T1000 (cell line): ENCODE results near the gene TACC2.
A peak's percentile ranks its signal among the peaks of the same experiment; 100 is the strongest.
"Not testable (repeated sequence)": the region's sequence is repeated elsewhere in the genome, so short reads cannot be mapped to it uniquely, and the experiment has no call there.

Experiments
- DNase-seq: peaks from one replicate; lab custom pipeline; 2025; ENCODE audit warnings: mixed read lengths; lab: John Stamatoyannopoulos, UW

The TACC2 gene

DNA sequence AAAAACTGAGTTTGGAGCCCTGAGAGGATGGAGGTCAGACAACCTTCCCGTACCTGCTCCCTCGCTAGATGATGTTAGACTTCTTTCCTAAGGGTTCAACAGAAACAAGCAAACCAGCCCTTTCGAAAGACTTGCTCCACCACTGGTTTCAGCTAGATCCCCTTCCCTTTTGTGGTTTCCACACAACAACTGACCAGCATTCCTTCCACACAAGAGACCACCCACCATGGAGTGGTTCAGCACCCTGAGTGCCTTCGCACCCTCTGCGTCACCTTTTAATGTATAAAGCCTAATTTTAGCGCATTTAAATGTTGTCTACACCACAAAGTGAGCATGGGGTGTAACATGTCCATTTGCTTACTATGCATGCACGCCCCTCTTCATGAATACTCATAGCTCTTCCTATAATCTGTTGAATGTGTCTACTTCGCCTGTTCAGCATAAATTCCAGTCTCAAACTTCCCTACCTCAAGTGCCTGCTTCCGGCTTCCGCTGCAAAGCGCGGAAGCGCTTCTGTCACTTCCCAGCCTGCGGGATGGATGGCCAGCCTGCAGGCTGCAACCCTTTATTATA, 69.0 kb downstream of the TACC2 start:
- DNase-seq = no peak

DNA sequence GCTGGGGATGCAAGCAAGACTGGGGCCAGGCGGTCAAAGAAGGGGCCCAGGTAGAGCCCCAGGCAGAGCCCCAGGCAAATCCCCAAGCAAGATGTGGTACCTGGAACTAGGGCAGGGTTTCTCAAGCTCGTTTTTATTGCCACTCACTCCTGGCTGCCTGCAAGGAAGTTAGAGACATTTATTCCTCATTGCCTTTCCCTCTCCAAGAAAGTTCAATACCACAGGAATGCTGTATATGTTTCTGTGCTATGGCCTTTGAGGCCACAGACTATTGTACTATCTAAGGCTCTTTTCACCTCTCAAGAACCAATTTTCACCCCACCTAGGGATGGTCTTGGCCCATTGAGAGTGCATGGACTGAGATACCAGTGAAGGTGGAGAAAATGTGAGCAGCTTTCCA, 71.3 kb downstream of the TACC2 start:
- DNase-seq = no peak

DNA sequence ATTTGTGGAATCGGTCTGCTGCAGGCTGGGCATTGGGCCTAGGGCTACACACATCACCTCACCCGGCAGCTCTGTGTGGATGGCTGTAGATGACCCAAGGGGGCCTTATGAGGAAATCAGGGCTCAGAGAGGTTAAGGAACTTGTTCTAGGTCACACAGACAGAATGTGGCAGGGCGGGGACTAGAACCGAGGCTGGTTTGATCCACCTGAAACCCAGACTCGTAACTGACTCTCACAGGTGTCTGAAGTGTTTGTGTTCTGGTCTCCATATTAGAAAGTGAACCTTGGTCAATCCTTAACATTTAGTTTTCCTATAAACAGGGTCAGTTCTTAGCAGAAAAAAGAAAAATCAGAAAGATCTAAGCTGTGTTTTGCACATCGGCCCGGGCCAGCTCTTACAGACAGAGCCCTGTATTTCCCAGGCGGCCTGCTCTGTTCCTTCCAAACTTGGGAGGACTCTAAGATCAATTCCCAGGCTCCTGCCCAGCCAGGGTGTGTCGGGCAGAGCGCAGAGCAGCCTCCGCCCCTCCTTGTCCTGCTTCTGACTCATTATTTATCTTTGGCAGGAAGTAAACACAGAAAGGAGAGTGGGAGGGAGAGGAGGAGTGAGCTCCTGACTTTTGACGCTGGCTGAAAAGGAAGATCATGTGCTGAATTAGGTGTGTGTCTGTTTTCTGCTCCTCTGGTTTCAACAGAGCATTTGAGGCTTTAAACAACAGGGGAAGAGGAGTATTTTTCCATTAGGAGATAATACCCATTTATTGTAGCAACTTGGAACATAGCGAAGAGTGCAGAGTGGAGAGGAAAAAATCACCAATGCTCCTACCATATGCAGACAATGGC, 74.1 kb downstream of the TACC2 start:
- DNase-seq = peak; percentile 67

DNA sequence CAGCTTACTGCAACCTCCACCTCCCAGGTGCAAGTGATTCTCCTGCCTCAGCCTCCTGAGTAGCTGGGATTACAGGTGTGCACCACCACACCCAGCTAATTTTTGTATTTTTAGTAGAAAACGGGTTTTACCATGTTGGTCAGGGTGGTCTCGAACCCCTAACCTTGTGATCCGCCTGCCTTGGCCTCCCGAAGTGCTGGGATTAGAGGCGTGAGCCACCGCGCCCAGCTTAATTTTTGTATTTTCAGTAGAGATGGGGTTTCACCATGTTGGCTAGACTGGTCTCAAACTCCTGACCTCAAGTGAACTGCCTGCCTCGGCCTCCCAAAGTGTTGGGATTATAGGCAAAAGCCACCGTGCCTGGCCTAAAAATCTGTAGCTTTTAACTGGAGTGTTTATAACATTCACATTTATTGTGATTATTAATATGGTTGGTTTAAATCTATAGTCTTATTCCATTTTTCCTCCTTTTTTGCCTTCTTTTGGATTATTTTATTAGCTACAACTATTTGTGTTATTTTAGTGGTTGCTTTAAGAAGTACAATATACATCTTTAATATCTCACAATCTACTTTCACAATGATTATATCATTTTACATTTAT, 77.5 kb downstream of the TACC2 start:
- DNase-seq = not testable (repeated sequence)

DNA sequence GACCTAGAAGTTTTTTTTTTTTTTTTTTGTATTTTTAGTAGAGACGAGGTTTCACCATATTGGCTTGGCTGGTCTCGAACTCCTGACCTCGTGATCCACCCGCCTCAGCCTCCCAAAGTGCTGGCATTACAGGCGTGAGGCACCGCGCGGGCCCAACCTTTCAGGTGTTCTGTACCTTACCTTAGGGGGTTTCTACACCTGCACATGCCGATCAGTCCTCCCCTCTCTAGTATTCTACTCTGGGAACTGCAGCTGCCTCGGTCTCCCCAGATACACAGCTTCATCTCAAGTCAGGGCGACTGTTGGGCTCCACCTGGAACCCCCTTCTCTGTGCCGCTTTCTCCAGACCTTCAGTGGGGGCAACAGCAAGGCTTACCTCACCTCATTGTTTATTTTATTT, 79.9 kb downstream of the TACC2 start:
- no peak for DNase-seq

DNA sequence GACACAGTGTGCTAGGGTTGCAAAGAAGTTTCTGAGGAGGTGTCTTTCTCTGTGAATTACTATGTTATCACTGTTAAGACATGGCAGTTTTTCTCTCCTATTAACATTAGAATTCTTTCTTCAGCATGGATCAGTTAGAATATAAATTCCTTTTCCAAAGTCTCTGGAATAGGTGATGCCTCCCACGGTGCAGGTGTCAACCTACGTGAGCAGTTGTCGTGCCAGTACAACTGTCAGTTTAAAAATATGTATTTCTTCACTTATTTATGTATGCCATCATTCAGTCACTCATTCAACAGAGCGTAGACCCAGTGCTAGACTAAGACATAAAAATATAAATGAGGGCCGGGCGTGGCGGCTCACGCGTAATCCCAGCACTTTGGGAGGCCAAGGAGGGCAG, 83.5 kb downstream of the TACC2 start:
- no peak for DNase-seq

DNA sequence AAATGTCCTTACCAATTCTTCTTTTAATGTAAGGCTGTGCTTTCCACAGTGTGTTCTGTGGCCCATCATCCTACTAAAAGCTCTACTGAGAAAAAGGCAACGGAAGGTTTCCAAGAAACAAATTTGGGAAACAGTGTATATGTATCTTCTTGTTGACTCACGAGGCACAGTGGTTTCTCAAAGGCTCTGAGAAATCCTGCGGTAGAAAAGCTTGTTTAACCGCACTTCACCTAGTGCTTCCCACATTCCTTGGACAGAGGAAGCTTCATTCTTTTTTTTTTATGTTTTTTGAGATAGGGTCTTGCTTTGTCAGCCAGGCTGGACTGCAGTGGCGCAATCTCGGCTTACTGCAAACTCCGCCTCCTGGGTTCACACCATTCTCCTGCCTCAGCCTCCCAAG, 84.5 kb downstream of the TACC2 start:
- no peak for DNase-seq

DNA sequence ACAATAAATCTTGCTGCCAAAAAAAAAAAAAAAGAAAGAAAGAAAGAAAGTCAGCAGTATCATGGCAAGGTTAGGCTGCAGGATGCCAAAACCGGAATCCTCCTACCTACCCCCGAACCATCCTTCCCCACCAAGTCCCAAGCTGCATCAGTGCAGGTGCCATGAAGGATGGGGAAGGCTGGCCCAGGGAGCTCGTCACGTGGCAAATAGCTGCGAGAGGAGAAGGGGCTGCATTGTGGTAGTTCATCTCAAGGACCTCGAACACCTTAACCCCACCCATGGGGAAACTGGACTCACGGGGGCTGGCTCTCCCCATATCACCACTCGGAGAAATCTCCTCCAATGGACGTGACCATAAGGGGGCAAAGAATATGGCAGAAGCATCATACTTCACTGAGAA, 86.2 kb downstream of the TACC2 start:
- no peak for DNase-seq

DNA sequence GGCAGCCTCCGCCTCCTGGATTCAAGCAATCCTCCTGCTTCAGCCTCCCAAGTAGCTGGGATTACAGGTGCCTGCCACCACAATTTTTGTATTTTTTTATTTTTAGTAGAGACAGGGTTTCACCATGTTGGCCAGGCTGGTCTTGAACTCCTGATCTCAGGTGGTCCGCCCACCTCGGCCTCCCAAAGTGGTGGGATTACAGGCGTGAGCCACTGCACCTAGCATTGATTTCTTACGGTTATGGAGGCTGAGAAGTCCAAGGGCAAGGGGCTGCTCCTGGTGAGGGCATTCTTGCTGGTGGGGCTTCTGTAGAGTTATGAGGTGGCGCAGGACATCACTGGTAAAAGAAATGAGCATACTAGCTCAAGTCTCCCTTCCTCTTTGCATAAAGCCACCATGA, 86.9 kb downstream of the TACC2 start:
- DNase-seq = not testable (repeated sequence)

DNA sequence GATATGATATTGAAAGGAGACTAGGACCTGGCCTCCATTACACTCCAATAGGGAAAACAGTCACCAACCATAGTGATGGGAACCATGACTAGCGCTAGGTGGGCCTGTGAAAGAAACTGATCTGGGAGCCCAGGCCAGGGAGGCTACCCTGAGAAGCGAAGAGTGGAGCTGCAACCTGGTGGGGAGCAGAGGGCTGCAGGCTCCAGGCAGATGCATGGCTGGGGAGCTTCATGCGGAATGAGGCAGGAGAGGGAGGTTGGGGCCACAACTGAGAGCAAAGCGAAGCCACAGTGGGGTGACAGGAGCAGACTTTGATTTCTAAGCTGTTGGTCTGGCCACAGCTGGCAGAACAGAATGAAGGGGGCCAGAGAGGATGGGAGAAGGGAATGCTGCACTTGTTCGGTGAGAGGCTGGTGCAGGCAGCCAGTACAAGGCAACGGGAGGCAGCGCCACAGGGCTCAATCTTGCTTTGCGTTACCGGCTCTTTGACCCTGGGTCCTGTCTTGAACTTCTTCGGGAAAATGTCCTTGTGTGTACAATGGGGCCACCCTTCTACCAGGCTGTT, 88.4 kb downstream of the TACC2 start:
- DNase-seq = no peak

DNA sequence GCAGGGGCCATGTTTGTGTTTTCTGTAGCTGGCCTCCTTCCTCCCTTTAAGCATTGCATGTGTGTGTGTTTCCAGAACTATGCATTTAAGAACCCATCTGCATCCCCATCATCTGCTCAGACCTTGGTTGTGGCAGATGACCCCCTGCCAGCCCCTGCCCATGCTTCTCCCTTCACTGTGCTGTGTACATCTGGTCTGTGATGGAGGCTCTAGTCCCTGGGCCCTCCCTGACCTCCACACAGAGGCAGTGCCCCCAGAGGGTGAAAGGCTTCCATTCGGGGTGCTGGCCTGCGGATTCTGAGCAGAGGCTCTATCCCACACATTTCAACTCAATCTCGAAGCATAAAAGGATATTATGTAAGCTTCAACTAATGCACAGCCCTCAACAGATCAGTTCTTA, 89.4 kb downstream of the TACC2 start:
- DNase-seq = no peak

DNA sequence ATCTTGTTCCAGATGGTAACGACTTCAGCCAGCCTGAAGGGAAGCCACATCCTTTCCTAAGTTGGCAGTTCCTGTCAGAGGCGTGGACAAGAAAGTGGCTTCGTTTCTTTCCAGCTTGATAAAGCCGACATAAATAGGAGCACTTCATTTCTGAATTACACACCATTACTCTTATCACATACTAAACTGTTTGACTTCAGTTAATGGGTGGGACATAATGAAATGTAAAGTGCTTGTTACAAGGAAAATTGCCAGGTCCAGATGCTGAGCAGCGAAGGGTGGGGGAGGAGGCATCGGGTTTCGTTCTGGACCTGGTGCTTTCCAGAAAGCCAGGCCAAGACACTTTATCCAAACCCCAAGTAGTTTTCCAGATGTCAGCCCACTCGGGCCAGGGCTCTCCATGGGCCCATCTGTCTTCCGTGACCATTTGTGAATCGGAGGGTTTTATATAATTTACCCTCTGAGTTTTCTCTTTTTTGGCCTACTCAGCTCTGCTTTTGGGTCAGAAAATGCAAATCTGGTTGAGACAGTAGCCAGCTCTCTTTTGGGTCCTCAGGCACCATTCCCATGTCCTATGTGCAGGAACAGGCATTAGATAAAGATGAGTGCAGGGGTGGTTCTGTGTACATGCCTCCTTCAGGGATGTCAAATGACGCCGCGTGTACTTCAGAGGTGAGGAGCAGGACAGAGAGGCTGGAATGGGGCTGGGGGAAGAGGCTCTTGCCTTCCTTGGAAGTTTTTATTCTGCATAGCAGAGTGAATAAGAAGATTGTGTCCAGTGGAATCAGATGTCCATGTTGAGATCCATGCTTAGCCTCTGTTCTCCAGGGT, 90.2 kb downstream of the TACC2 start:
- no peak for DNase-seq

DNA sequence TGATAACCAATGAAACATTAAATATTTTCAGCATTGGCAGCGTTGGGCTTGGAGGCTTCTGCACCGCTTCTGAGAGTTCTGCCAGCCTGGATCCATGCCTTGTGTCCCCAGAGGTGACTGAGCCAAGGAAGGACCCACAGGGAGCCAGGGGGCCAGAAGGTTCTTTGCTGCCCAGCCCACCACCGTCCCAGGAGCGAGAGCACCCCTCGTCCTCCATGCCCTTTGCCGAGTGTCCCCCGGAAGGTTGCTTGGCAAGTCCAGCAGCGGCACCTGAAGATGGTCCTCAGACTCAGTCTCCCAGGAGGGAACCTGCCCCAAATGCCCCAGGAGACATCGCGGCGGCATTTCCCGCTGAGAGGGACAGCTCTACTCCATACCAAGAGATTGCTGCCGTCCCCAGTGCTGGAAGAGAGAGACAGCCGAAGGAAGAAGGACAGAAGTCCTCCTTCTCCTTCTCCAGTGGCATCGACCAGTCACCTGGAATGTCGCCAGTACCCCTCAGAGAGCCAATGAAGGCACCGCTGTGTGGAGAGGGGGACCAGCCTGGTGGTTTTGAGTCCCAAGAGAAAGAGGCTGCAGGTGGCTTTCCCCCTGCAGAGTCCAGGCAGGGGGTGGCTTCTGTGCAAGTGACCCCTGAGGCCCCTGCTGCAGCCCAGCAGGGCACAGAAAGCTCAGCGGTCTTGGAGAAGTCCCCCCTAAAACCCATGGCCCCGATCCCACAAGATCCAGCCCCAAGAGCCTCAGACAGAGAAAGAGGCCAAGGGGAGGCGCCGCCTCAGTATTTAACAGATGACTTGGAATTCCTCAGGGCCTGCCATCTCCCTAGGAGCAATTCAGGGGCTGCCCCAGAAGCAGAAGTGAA, 93.9 kb downstream of the TACC2 start:
- DNase-seq = no peak

DNA sequence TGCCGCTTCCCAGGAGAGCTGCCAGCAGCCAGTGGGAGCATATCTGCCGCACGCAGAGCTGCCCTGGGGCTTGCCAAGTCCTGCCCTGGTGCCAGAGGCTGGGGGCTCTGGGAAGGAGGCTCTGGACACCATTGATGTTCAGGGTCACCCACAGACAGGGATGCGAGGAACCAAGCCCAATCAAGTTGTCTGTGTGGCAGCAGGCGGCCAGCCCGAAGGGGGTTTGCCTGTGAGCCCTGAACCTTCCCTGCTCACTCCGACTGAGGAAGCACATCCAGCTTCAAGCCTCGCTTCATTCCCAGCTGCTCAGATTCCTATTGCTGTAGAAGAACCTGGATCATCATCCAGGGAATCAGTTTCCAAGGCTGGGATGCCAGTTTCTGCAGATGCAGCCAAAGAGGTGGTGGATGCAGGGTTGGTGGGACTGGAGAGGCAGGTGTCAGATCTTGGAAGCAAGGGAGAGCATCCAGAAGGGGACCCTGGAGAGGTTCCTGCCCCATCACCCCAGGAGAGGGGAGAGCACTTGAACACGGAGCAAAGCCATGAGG, 94.6 kb downstream of the TACC2 start:
- no peak for DNase-seq

DNA sequence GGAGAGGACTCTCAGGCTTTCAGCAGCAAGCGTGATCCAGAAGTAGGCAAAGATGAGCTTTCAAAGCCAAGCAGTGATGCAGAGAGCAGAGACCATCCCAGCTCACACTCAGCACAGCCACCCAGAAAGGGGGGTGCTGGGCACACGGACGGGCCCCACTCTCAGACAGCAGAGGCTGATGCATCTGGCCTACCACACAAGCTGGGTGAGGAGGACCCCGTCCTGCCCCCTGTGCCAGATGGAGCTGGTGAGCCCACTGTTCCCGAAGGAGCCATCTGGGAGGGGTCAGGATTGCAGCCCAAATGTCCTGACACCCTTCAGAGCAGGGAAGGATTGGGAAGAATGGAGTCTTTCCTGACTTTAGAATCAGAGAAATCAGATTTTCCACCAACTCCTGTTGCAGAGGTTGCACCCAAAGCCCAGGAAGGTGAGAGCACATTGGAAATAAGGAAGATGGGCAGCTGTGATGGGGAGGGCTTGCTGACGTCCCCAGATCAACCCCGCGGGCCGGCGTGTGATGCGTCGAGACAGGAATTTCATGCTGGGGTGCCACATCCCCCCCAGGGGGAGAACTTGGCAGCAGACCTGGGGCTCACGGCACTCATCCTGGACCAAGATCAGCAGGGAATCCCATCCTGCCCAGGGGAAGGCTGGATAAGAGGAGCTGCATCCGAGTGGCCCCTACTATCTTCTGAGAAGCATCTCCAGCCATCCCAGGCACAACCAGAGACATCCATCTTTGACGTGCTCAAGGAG, 95.5 kb downstream of the TACC2 start:
- DNase-seq = no peak

DNA sequence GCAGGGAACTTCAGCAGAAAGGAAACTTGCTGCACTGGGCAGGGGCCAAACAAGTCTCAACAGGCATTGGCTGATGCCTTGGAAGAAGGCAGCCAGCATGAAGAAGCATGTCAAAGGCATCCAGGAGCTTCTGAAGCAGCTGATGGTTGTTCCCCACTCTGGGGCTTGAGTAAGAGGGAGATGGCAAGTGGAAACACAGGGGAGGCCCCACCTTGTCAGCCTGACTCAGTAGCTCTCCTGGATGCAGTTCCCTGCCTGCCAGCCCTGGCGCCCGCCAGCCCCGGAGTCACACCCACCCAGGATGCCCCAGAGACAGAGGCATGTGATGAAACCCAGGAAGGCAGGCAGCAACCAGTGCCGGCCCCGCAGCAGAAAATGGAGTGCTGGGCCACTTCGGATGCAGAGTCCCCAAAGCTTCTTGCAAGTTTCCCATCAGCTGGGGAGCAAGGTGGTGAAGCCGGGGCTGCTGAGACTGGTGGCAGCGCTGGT, 96.5 kb downstream of the TACC2 start:
- no peak for DNase-seq

DNA sequence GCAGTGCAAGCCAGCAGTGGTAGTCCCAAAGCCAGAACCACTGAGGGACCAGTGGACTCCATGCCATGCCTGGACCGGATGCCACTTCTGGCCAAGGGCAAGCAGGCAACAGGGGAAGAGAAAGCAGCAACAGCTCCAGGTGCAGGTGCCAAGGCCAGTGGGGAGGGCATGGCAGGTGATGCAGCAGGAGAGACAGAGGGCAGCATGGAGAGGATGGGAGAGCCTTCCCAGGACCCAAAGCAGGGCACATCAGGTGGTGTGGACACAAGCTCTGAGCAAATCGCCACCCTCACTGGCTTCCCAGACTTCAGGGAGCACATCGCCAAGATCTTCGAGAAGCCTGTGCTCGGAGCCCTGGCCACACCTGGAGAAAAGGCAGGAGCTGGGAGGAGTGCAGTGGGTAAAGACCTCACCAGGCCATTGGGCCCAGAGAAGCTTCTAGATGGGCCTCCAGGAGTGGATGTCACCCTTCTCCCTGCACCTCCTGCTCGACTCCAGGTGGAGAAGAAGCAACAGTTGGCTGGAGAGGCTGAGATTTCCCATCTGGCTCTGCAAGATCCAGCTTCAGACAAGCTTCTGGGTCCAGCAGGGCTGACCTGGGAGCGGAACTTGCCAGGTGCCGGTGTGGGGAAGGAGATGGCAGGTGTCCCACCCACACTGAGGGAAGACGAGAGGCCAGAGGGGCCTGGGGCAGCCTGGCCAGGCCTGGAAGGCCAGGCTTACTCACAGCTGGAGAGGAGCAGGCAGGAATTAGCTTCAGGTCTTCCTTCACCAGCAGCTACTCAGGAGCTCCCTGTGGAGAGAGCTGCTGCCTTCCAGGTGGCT, 97.7 kb downstream of the TACC2 start:
- DNase-seq = no peak

DNA sequence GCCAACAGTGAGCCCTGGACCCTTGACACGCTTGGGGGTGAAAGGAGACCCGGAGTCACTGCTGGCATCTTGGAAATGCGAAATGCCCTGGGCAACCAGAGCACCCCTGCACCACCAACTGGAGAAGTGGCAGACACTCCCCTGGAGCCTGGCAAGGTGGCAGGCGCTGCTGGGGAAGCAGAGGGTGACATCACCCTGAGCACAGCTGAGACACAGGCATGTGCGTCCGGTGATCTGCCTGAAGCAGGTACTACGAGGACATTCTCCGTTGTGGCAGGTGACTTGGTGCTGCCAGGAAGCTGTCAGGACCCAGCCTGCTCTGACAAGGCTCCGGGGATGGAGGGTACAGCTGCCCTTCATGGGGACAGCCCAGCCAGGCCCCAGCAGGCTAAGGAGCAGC, 98.5 kb downstream of the TACC2 start:
- no peak for DNase-seq
